SK-N-SH (cell line): Measurements from ENCODE around the gene NOTCH1.

Experiments used
- EZH2phosphoT487 ChIP-seq: fragments of 200-600 bp; sonication (generic); IDR thresholded peaks from 2 replicates; pipeline ENCODE4 v1.6.1; 2017; ENCODE audit warnings: low read depth, mixed run types, mild to moderate bottlenecking, antibody characterized with exemption, moderate library complexity, borderline replicate concordance
- MXI1 ChIP-seq: IDR thresholded peaks from 2 replicates; pipeline ENCODE4 v1.6.1; 2012; ENCODE audit warnings: mild to moderate bottlenecking, low read depth, low read length, improper control_type of control experiment
- POLR2AphosphoS5 ChIP-seq: IDR thresholded peaks from 2 replicates; pipeline ENCODE4 v1.6.1; 2012; ENCODE audit warnings: low read depth, low read length
- RFX5 ChIP-seq: IDR thresholded peaks from 2 replicates; pipeline ENCODE4 v1.6.1; 2012; ENCODE audit warnings: mild to moderate bottlenecking, improper control_type of control experiment, low read length
- TAF1 ChIP-seq: IDR thresholded peaks from 2 replicates; pipeline ENCODE4 v1.6.1; 2012; ENCODE audit warnings: low read depth, mild to moderate bottlenecking, low read length, moderate library complexity, borderline replicate concordance
- TF ChIP-seq, protein P1 (sequence below): fragments of 200-600 bp; sonication (generic); IDR thresholded peaks from 2 replicates; pipeline ENCODE4 v1.6.1; 2017; ENCODE audit warnings: antibody characterized with exemption, mild to moderate bottlenecking, moderate library complexity

DNA sequence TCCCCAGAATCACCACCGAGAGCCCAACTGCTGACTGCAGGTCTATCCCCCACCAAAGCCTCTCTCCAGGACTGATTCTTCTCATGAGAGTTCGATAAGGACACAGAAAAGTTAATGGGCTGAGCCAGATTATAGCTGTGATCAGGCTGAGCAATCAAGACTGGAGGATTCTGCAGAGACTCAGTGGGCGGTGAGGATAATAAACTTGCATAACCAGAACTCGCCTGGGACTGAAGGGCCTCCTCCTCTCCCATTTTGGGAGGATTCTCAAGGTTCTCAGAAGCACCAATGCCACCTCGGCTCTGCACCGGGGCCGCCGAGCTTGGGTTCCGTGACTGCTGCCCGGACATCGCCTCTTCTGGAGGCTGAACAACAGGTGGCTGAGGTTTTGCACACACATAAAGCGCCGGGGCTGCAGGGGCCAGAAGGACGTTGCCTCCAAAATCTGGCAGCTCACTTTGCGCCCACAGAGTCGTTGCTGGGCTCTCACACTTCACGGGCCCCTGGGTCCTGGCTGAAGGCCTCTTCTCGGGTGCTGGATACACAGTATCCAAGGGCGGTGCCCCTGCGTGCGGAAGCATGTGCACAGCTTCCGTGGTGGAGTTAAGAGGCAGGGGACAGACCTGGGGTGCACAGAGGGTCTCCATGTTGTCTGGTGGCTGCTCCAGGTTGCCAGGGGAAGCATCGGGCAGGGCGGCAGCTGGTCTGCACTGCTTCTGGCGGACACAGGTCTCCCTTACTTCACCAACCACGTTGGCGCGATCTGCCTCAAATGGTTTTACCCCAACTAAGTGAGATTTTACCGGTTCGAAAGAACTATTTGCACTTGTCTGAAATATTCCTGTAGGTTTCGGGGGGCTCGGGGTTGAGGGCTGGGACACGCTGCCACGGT is 70.6 kb downstream of the NOTCH1 start:
- TF ChIP-seq TAF1 (no peak), MXI1 (no peak), EZH2phosphoT487 (no peak), RFX5 (no peak), POLR2AphosphoS5 (no peak)
- TF ChIP-seq, protein P1, sequence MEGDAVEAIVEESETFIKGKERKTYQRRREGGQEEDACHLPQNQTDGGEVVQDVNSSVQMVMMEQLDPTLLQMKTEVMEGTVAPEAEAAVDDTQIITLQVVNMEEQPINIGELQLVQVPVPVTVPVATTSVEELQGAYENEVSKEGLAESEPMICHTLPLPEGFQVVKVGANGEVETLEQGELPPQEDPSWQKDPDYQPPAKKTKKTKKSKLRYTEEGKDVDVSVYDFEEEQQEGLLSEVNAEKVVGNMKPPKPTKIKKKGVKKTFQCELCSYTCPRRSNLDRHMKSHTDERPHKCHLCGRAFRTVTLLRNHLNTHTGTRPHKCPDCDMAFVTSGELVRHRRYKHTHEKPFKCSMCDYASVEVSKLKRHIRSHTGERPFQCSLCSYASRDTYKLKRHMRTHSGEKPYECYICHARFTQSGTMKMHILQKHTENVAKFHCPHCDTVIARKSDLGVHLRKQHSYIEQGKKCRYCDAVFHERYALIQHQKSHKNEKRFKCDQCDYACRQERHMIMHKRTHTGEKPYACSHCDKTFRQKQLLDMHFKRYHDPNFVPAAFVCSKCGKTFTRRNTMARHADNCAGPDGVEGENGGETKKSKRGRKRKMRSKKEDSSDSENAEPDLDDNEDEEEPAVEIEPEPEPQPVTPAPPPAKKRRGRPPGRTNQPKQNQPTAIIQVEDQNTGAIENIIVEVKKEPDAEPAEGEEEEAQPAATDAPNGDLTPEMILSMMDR: no peak
